HEK293T (cell line): Measurements from ENCODE around the gene TEX29.

ENCODE experiments used
- CTCF ChIA-PET: fragments of 350-600 bp; formaldehyde crosslinking; extraction: SDS; loops from one replicate; lab custom pipeline; 2021; ENCODE audit warnings: antibody characterized with exemption, inconsistent platforms; lab: Yijun Ruan, JAX
- POLR2A ChIA-PET: fragments of 350-600 bp; formaldehyde crosslinking; extraction: SDS; loops from one replicate; lab custom pipeline; 2020; ENCODE audit warnings: antibody characterized with exemption, inconsistent platforms; lab: Yijun Ruan, JAX
- DNase-seq: peaks from one replicate; pipeline ENCODE4 v3.0.0; 2012; ENCODE audit warnings: mixed read lengths; ENCODE audit errors: extremely low spot score
- ARNT ChIP-seq: fragments of 450-650 bp; IDR thresholded peaks from 2 replicates; pipeline ENCODE4 v1.6.1; 2017; ENCODE audit warnings: mild to moderate bottlenecking
- BHLHE40 ChIP-seq: fragments of 450-650 bp; IDR thresholded peaks from 2 replicates; pipeline ENCODE4 v1.6.1; 2016; ENCODE audit warnings: mild to moderate bottlenecking, moderate library complexity, borderline replicate concordance
- CTBP1 ChIP-seq: fragments of 450-650 bp; IDR thresholded peaks from 2 replicates; pipeline ENCODE4 v1.6.1; 2016; ENCODE audit warnings: borderline replicate concordance
- ELF4 ChIP-seq: fragments of 450-650 bp; IDR thresholded peaks from 2 replicates; pipeline ENCODE4 v1.6.1; 2017; ENCODE audit warnings: antibody characterized with exemption
- FOXA1 ChIP-seq: fragments of 450-650 bp; IDR thresholded peaks from 2 replicates; pipeline ENCODE4 v1.6.1; 2016; ENCODE audit warnings: mild to moderate bottlenecking
- FOXK2 ChIP-seq: fragments of 450-650 bp; IDR thresholded peaks from 2 replicates; pipeline ENCODE4 v1.6.1; 2016; ENCODE audit warnings: mild to moderate bottlenecking
- FOXM1 ChIP-seq: fragments of 450-650 bp; IDR thresholded peaks from 2 replicates; pipeline ENCODE4 v1.6.1; 2017; ENCODE audit warnings: mild to moderate bottlenecking, borderline replicate concordance
- HDGF ChIP-seq: fragments of 450-650 bp; IDR thresholded peaks from 2 replicates; pipeline ENCODE4 v1.6.1; 2017; ENCODE audit warnings: antibody characterized with exemption, borderline replicate concordance
- L3MBTL2 ChIP-seq: fragments of 450-650 bp; conservative IDR thresholded peaks from 2 replicates; pipeline ENCODE4 v1.6.1; 2016; ENCODE audit warnings: mild to moderate bottlenecking
- LEF1 ChIP-seq: fragments of 450-650 bp; IDR thresholded peaks from 2 replicates; pipeline ENCODE4 v1.6.1; 2017; ENCODE audit warnings: mild to moderate bottlenecking, borderline replicate concordance
- NFRKB ChIP-seq: fragments of 450-650 bp; IDR thresholded peaks from 2 replicates; pipeline ENCODE4 v1.6.1; 2016; ENCODE audit warnings: mild to moderate bottlenecking, moderate library complexity
- PKNOX1 ChIP-seq: fragments of 450-650 bp; IDR thresholded peaks from 2 replicates; pipeline ENCODE4 v1.6.1; 2016
- SP1 ChIP-seq: fragments of 450-650 bp; IDR thresholded peaks from 2 replicates; pipeline ENCODE4 v1.6.1; 2017
- SUZ12 ChIP-seq: fragments of 450-650 bp; IDR thresholded peaks from 2 replicates; pipeline ENCODE4 v1.6.1; 2016; ENCODE audit warnings: mild to moderate bottlenecking
- TARDBP ChIP-seq: fragments of 450-650 bp; IDR thresholded peaks from 2 replicates; pipeline ENCODE4 v1.6.1; 2016
- ZNF384 ChIP-seq: fragments of 450-650 bp; IDR thresholded peaks from 2 replicates; pipeline ENCODE4 v1.6.1; 2016

Gene TEX29

GRCh38 chr13:111278743-111279652 is 41.4 kb upstream of the TEX29 start:
- no peak for TF ChIP-seq ARNT
- no peak for TF ChIP-seq SP1
- TF ChIP-seq FOXK2, result no peak
- no peak for TF ChIP-seq HDGF
- no peak for TF ChIP-seq FOXM1
- no peak for TF ChIP-seq PKNOX1
- no peak for TF ChIP-seq ELF4
- no peak for TF ChIP-seq NFRKB
- no peak for TF ChIP-seq SUZ12
- no peak for TF ChIP-seq TARDBP
- no peak for TF ChIP-seq CTBP1
- no peak for TF ChIP-seq L3MBTL2
- no peak for TF ChIP-seq LEF1
- TF ChIP-seq BHLHE40, result no peak
- no peak for TF ChIP-seq ZNF384
- TF ChIP-seq FOXA1, result no peak
- ChIA-PET CTCF (no interaction called here), POLR2A (no interaction called here)
- no peak for DNase-seq

GRCh38 chr13:111280226-111280625 is 40.2 kb upstream of the TEX29 start:
- ChIA-PET POLR2A (no interaction called here), CTCF (interaction anchor here (0.7 kb wide), 1 partner anchor 680 kb away, joined by 3 read pairs; no protein-coding TSS in a partner anchor)
- TF ChIP-seq SUZ12, result no peak
- TF ChIP-seq NFRKB, result no peak
- no peak for TF ChIP-seq ZNF384
- TF ChIP-seq LEF1, result no peak
- no peak for TF ChIP-seq FOXM1
- no peak for TF ChIP-seq ARNT
- TF ChIP-seq BHLHE40, result no peak
- no peak for TF ChIP-seq L3MBTL2
- TF ChIP-seq SP1, result no peak
- TF ChIP-seq FOXA1, result no peak
- no peak for TF ChIP-seq ELF4
- TF ChIP-seq HDGF, result no peak
- TF ChIP-seq FOXK2, result no peak
- no peak for TF ChIP-seq CTBP1
- TF ChIP-seq TARDBP, result no peak
- no peak for TF ChIP-seq PKNOX1
- DNase-seq, result no peak

GRCh38 chr13:111280681-111281585 is 39.5 kb upstream of the TEX29 start:
- CTCF ChIA-PET, result no interaction called here
- POLR2A ChIA-PET, result no interaction called here
- no peak for TF ChIP-seq ZNF384
- TF ChIP-seq BHLHE40, result no peak
- TF ChIP-seq ARNT, result no peak
- no peak for TF ChIP-seq LEF1
- no peak for TF ChIP-seq L3MBTL2
- TF ChIP-seq ELF4, result no peak
- no peak for DNase-seq

GRCh38 chr13:111281751-111282311 is 38.6 kb upstream of the TEX29 start:
- ChIA-PET CTCF (no interaction called here), POLR2A (no interaction called here)
- DNase-seq, result no peak
- TF ChIP-seq ZNF384, result no peak
- no peak for TF ChIP-seq NFRKB
- no peak for TF ChIP-seq L3MBTL2
- TF ChIP-seq ARNT, result no peak
- no peak for TF ChIP-seq HDGF
- TF ChIP-seq TARDBP, result no peak
- TF ChIP-seq FOXA1, result no peak
- no peak for TF ChIP-seq SUZ12
- TF ChIP-seq FOXM1, result no peak

- TF ChIP-seq FOXA1, result no peak
- no peak for TF ChIP-seq ELF4
- TF ChIP-seq ARNT, result no peak
- TF ChIP-seq SUZ12, result no peak
- TF ChIP-seq BHLHE40, result no peak
- no peak for TF ChIP-seq CTBP1
- no peak for TF ChIP-seq SP1
- no peak for TF ChIP-seq FOXK2
- DNase-seq, result no peak
- ChIA-PET CTCF (no interaction called here), POLR2A (interaction anchor here (1.5 kb wide), 1 partner anchor 20 kb away, joined by 3 read pairs; no protein-coding TSS in a partner anchor)
Observed at GRCh38 chr13:111282425-111282824, 38.0 kb upstream of the TEX29 start.

- POLR2A ChIA-PET, result interaction anchor here (1.5 kb wide), 1 partner anchor 19 kb away, joined by 3 read pairs; no protein-coding TSS in a partner anchor
- CTCF ChIA-PET, result no interaction called here
- no peak for TF ChIP-seq PKNOX1
- no peak for TF ChIP-seq ZNF384
- no peak for TF ChIP-seq FOXM1
- no peak for TF ChIP-seq ARNT
- no peak for TF ChIP-seq HDGF
- TF ChIP-seq BHLHE40, result no peak
- no peak for TF ChIP-seq CTBP1
- no peak for TF ChIP-seq SP1
- no peak for TF ChIP-seq LEF1
- no peak for TF ChIP-seq TARDBP
- no peak for TF ChIP-seq FOXA1
- DNase-seq, result no peak
Observed at GRCh38 chr13:111282997-111283396, 37.4 kb upstream of the TEX29 start.
